H1 (cell line): ENCODE data around the gene SPRR2B.
"Not testable (repeated sequence)": the region's sequence is repeated elsewhere in the genome, so short reads cannot be mapped to it uniquely, and the experiment has no call there.

ENCODE experiments used
- CBX8 ChIP-seq: fragments of 300-800, 300-1000 bp; sonication (generic); IDR thresholded peaks from 2 replicates; pipeline ENCODE4 v1.7.1; 2016; ENCODE audit warnings: low read depth, low read length, borderline replicate concordance
- CEBPB ChIP-seq: IDR thresholded peaks from 2 replicates; pipeline ENCODE4 v1.6.1; 2012; ENCODE audit warnings: low read depth, low read length
- CTCF ChIP-seq, 3 experiments: IDR thresholded peaks; 1 replicate in 2 of 3; 2 replicates in 1 of 3; pipeline versions ENCODE4 v1.5.1 to v1.6.1; 2011; ENCODE audit warnings: low read length in 3 of 3, mild to moderate bottlenecking in 3 of 3, inconsistent platforms in 2 of 3, low read depth in 1 of 3, moderate library complexity in 1 of 3; ENCODE audit not compliant: insufficient read depth in 1 of 3; ENCODE audit errors: control extremely low read depth in 1 of 3
- EZH2 ChIP-seq: fragments of 200-600 bp; sonication (generic); IDR thresholded peaks from 2 replicates; pipeline ENCODE4 v1.7.1; 2012; ENCODE audit warnings: low read depth, mild to moderate bottlenecking, moderate library complexity, low read length, inconsistent platforms; ENCODE audit not compliant: severe bottlenecking
- RAD21 ChIP-seq, 2 experiments: IDR thresholded peaks in 1 of 2; conservative IDR thresholded peaks in 1 of 2; 2 replicates each; pipeline ENCODE4 v1.6.1; 2011; ENCODE audit warnings: low read depth in 2 of 2, low read length in 2 of 2, improper control_type of control experiment in 1 of 2, inconsistent platforms in 1 of 2, mild to moderate bottlenecking in 1 of 2, moderate library complexity in 1 of 2
- RXRA ChIP-seq: IDR thresholded peaks from 2 replicates; pipeline ENCODE4 v1.6.1; 2011; ENCODE audit warnings: low read depth, mild to moderate bottlenecking, low read length, moderate library complexity; ENCODE audit not compliant: insufficient read depth
- SIX5 ChIP-seq: IDR thresholded peaks from 2 replicates; pipeline ENCODE4 v1.6.1; 2011; ENCODE audit warnings: mild to moderate bottlenecking, low read depth, low read length
- SP2 ChIP-seq: IDR thresholded peaks from 2 replicates; pipeline ENCODE4 v1.6.1; 2012; ENCODE audit warnings: mild to moderate bottlenecking, low read length, inconsistent platforms
- TEAD4 ChIP-seq: IDR thresholded peaks from 2 replicates; pipeline ENCODE4 v1.6.1; 2012; ENCODE audit warnings: low read depth, low read length, inconsistent platforms, mixed read lengths

- not testable (repeated sequence) for TF ChIP-seq SP2; CTCF (IDR thresholded peaks at IDR 0.05; ENCODE audit: control extremely low read depth in 1 of 3, insufficient read depth in 1 of 3, low read depth in 1 of 3, low read length in 3 of 3); CBX8; SIX5; RXRA; EZH2; RAD21 (IDR thresholded peaks at IDR 0.05 in 1 of 2, conservative IDR thresholded peaks at IDR 0.05 in 1 of 2; ENCODE audit: low read depth in 2 of 2, low read length in 2 of 2); CEBPB; TEAD4
Observed at GRCh38 chr1:153112454-153112853, 41.0 kb upstream of the SPRR2B start.
